K562 (cell line): ENCODE results near the gene UBE2E3. TPM values are rescaled to one million over a fixed set of nuclear protein-coding genes. Genes with fewer than 3 reads are reported as not detected.

Source experiments
- ATAC-seq: fragments of 200-7000 bp; cut with Tn5 transposase; 3 replicates; pipeline ENCODE4 v1.9.1; 2020; ENCODE audit warnings: moderate library complexity
- BruUV-seq: library from RNA; stranded (reverse); fragments of 400-500 nt; replicated peaks from 2 replicates; lab custom pipeline; 2021; lab: Mats Ljungman, UMichigan
- CTCF ChIA-PET: fragments of 300-600 bp; formaldehyde crosslinking; extraction: SDS; loops from one replicate; lab custom pipeline; 2021; ENCODE audit warnings: low intra/inter-chr PET ratio; lab: Yijun Ruan, JAX
- POLR2A ChIA-PET: fragments of 300-600, 350-650 bp; sonication (Branson Sonifier 250); formaldehyde crosslinking; extraction: SDS; loops from one replicate; lab custom pipeline; 2021; ENCODE audit warnings: antibody characterized with exemption, inconsistent platforms; lab: Yijun Ruan, JAX
- DNase-seq, 4 experiments: peaks; one replicate each; pipeline versions ENCODE4 v3.0.0 to v3.0.0-alpha.2; 2011 to 2018; ENCODE audit warnings: low spot score in 3 of 4, mixed read lengths in 3 of 4; ENCODE audit errors: extremely low read depth in 1 of 4
- FAIRE-seq: peaks from 2 replicates; lab custom pipeline; 2011; peaks lifted over from hg19 to GRCh38; lab: Jason Lieb, UNC
- H2AFZ ChIP-seq: 2 replicates; pipeline ENCODE4 v1.6.0; 2011; ENCODE audit warnings: low read depth, low read length, control low read depth, inconsistent platforms
- H3K27ac ChIP-seq: fragments of 200-600 bp; 3 replicates; pipeline ENCODE4 v1.8.0; 2011; ENCODE audit warnings: low read depth, mild to moderate bottlenecking, control low read depth, inconsistent platforms, low read length, moderate library complexity, mixed read lengths; ENCODE audit errors: extremely low read depth
- H3K27me3 ChIP-seq, 2 experiments: fragments of 300-600 bp in 1 of 2; 2 replicates in 1 of 2; 3 replicates in 1 of 2; pipeline versions ENCODE4 v1.6.0 to v1.8.0; 2011; ENCODE audit warnings: inconsistent platforms in 2 of 2, low read length in 2 of 2, mild to moderate bottlenecking in 1 of 2, mixed read lengths in 1 of 2, moderate library complexity in 1 of 2; ENCODE audit not compliant: control insufficient read depth in 2 of 2, insufficient read depth in 2 of 2
- H3K36me3 ChIP-seq: fragments of 300-600 bp; 3 replicates; pipeline ENCODE4 v1.8.0; 2011; ENCODE audit warnings: mild to moderate bottlenecking, low read length, inconsistent platforms; ENCODE audit not compliant: control insufficient read depth, insufficient read depth
- H3K4me1 ChIP-seq, 2 experiments: fragments of 200-600 bp in 1 of 2; replicated peaks in 1 of 2; 2 replicates in 1 of 2; 3 replicates in 1 of 2; pipeline versions ENCODE4 v1.5.1 to v1.8.0; 2011; ENCODE audit warnings: inconsistent platforms in 2 of 2, low read length in 2 of 2, mild to moderate bottlenecking in 1 of 2, mixed read lengths in 1 of 2, moderate library complexity in 1 of 2; ENCODE audit not compliant: control insufficient read depth in 2 of 2, insufficient read depth in 2 of 2
- H3K4me2 ChIP-seq: 2 replicates; pipeline ENCODE4 v1.6.1; 2011; ENCODE audit warnings: low read length, control low read depth, inconsistent platforms, mixed read lengths; ENCODE audit not compliant: insufficient read depth
- H3K4me3 ChIP-seq: fragments of 200-600 bp; sonication (generic), shearing (Covaris generic); 2 replicates; pipeline ENCODE4 v1.5.1; 2016; ENCODE audit warnings: control low read depth, inconsistent platforms
- H3K79me2 ChIP-seq: fragments of 200-600 bp; 3 replicates; pipeline ENCODE4 v1.8.0; 2011; ENCODE audit warnings: low read length, inconsistent platforms; ENCODE audit not compliant: control insufficient read depth, insufficient read depth
- H3K9ac ChIP-seq, 2 experiments: 2 replicates each; pipeline versions ENCODE4 v1.6.0 to v1.6.1; 2011; ENCODE audit warnings: low read depth in 2 of 2, low read length in 2 of 2, control low read depth in 1 of 2, inconsistent platforms in 1 of 2, mild to moderate bottlenecking in 1 of 2, mixed read lengths in 1 of 2; ENCODE audit not compliant: insufficient read depth in 1 of 2
- H3K9me1 ChIP-seq: one replicate; pipeline ENCODE4 v1.6.0; 2011; ENCODE audit warnings: inconsistent platforms, mild to moderate bottlenecking, low read length, moderate library complexity; ENCODE audit not compliant: control insufficient read depth, insufficient read depth
- H3K9me3 ChIP-seq: replicated peaks from 2 replicates; pipeline ENCODE4 v1.5.1; 2011; ENCODE audit warnings: low read depth, low read length, inconsistent platforms; ENCODE audit not compliant: control insufficient read depth, insufficient read depth
- H4K20me1 ChIP-seq: replicated peaks from 2 replicates; pipeline ENCODE4 v1.6.1; 2011; ENCODE audit warnings: low read length, inconsistent platforms, mixed read lengths; ENCODE audit not compliant: control insufficient read depth, insufficient read depth
- BMI1 ChIP-seq: fragments of 150-350 bp; IDR thresholded peaks from 2 replicates; pipeline ENCODE4 v1.6.1; 2014; ENCODE audit warnings: low read length
- ILF3 ChIP-seq: fragments of 450-650 bp; IDR thresholded peaks from 2 replicates; pipeline ENCODE4 v1.6.1; 2018; ENCODE audit warnings: antibody characterized with exemption, mild to moderate bottlenecking, moderate library complexity, borderline replicate concordance
- KLF16 ChIP-seq: IDR thresholded peaks from 2 replicates; pipeline ENCODE4 v1.6.1; 2016; ENCODE audit warnings: antibody characterized with exemption
- NR3C1 ChIP-seq: sonication (generic); formaldehyde crosslinking; IDR thresholded peaks from 2 replicates; pipeline ENCODE4 v1.8.1; 2022; ENCODE audit warnings: missing genetic modification reagents
- PCBP2 ChIP-seq: fragments of 200-400 bp; formaldehyde crosslinking; IDR thresholded peaks from 2 replicates; pipeline ENCODE4 v1.6.1; 2018; ENCODE audit warnings: low read length, low read depth, mild to moderate bottlenecking, moderate library complexity; ENCODE audit not compliant: poor library complexity, severe bottlenecking
- RBM14 ChIP-seq: fragments of 200-400 bp; formaldehyde crosslinking; IDR thresholded peaks from 2 replicates; pipeline ENCODE4 v1.6.1; 2018; ENCODE audit warnings: low read depth, mild to moderate bottlenecking, low read length, moderate library complexity, borderline replicate concordance; ENCODE audit not compliant: insufficient read depth
- STAT5A ChIP-seq: IDR thresholded peaks from 2 replicates; pipeline ENCODE4 v1.6.1; 2012; ENCODE audit warnings: low read length, inconsistent platforms, borderline replicate concordance
- ZNF124 ChIP-seq: sonication (generic); formaldehyde crosslinking; IDR thresholded peaks from 2 replicates; pipeline ENCODE4 v1.8.1; 2022; ENCODE audit warnings: missing genetic modification reagents
- ZNF212 ChIP-seq: fragments of 450-650 bp; formaldehyde crosslinking; IDR thresholded peaks from 2 replicates; pipeline ENCODE4 v1.4.0; 2020; ENCODE audit warnings: mild to moderate bottlenecking
- ZNF41 ChIP-seq: fragments of 250-450 bp; sonication (Bioruptor Pico); conservative IDR thresholded peaks from 2 replicates; pipeline ENCODE4 v1.4.0; 2020; ENCODE audit warnings: mild to moderate bottlenecking
- WGBS: fragments of 100-300 bp; shearing (Covaris generic); methylation state at CpG from one replicate; pipeline ENCODE4 v1.1.6; 2016; ENCODE audit warnings: low coverage, mixed read lengths; ENCODE audit not compliant: insufficient coverage; ENCODE audit errors: missing lambda C conversion rate; 5-methylcytosine and 5-hydroxymethylcytosine counted together
- in situ Hi-C: fragments of 300-500 bp; cut with MboI; formaldehyde crosslinking; loops from 4 replicates; pipeline ENCODE4 v1.15.0; 2018; ENCODE audit warnings: inconsistent platforms, mixed read lengths
- intact Hi-C: fragments of 100-400 bp; cut with micrococcal nuclease; formaldehyde crosslinking; loops from 2 replicates; pipeline ENCODE4 v1.14.2; 2022
- polyA plus RNA-seq, 8 experiments: library from polyadenylated mRNA; depleted of rRNA in 4 of 8; stranded (reverse) in 5 of 8; unstranded in 3 of 8; fragments of >200 nt; fragmentation: Nextera tagmentation in 2 of 8; fragmentation: Illumina TruSeq in 1 of 8; extraction: Ambion mirVana in 2 of 8; extraction: Trizol in 1 of 8; gene quantifications; 2 replicates each; pipeline versions ENCODE4 v1.2.1 to v1.2.3, GENCODE V29; 2011 to 2014; ENCODE audit warnings: inconsistent platforms in 1 of 8, missing spikeins in 1 of 8
- total RNA-seq, 7 experiments: library from RNA; depleted of rRNA in 6 of 7; stranded (reverse); fragments of >200 nt in 6 of 7; fragmentation: Illumina TruSeq in 2 of 7; extraction: Trizol in 2 of 7; gene quantifications; 2 replicates each; pipeline versions ENCODE4 v1.2.1 to v1.2.3, GENCODE V29; 2011 to 2021; ENCODE audit warnings: low replicate concordance in 1 of 7
- TF ChIP-seq, protein P1 (sequence below): fragments of 250-450 bp; sonication (Bioruptor Pico); IDR thresholded peaks from 2 replicates; pipeline ENCODE4 v1.5.0; 2020; ENCODE audit warnings: mild to moderate bottlenecking, borderline replicate concordance
- TF ChIP-seq, protein P2 (sequence below): fragments of 250-450 bp; sonication (Bioruptor Pico); IDR thresholded peaks from 2 replicates; pipeline ENCODE4 v1.4.0; 2020; ENCODE audit warnings: mild to moderate bottlenecking, moderate library complexity
- TF ChIP-seq, protein P3 (sequence below): fragments of 250-450 bp; sonication (Bioruptor Pico); IDR thresholded peaks from 2 replicates; pipeline ENCODE4 v1.9.0; 2021; ENCODE audit warnings: mild to moderate bottlenecking

The UBE2E3 gene
- total and polyA plus RNA-seq, 9 of the 15 experiments (the other 6 are each of a cell fraction or from before 2014, with no cell fraction given), result 58.2 to 173 (median 78.0) TPM

- ATAC-seq (no peak), FAIRE-seq (no peak), DNase-seq (no peak)
- no peak overlapping the region for H2AFZ ChIP-seq
- CTCF ChIA-PET, result no interaction called here
- no peaks in the 10 kb centered on the region for H3K27me3 ChIP-seq
- TF ChIP-seq KLF16 (no peak), BMI1 (no peak), NR3C1 (CRISPR knock-in tag) (no peak), PCBP2 (no peak)
- BruUV-seq, result no TSS peak
- POLR2A ChIA-PET, result no interaction called here
- no peaks in the 10 kb centered on the region for H3K9me1 ChIP-seq
- no peaks in the 10 kb centered on the region for H3K9me3 ChIP-seq
- H4K20me1 ChIP-seq, result no peaks in the 10 kb centered on the region
- WGBS, result 66% methylated on average over 2 of the region's 2 CpGs
- no peak overlapping the region for H3K4me2 ChIP-seq
- no peak overlapping the region for H3K4me3 ChIP-seq
- in situ Hi-C loops (loop anchor here (25.0 kb wide), 1 partner anchor 962 kb away; no protein-coding TSS in a partner anchor), intact Hi-C loops (loop anchor here (10.0 kb wide), 1 partner anchor 1570 kb away; no protein-coding TSS in a partner anchor)
- no peak overlapping the region for H3K9ac ChIP-seq
- H3K27ac ChIP-seq, result no peak overlapping the region
- peaks cover 0 to 15% of the 10 kb centered on the region in 2 experiments; a peak in 3 of 5 replicates for H3K4me1 ChIP-seq
- H3K79me2 ChIP-seq, result no peaks in the 10 kb centered on the region
- no peaks in the 10 kb centered on the region for H3K36me3 ChIP-seq
Observed at GRCh38 chr2:181074457-181074856, 94.1 kb downstream of the UBE2E3 start.

GRCh38 chr2:181076658-181077057, 96.3 kb downstream of the UBE2E3 start:
- ATAC-seq, result no peak
- Histone ChIP-seq H3K27me3 (no peaks in the 10 kb centered on the region), H3K27ac (no peak overlapping the region), H3K9ac (no peak overlapping the region), H3K9me1 (no peaks in the 10 kb centered on the region), H3K79me2 (no peaks in the 10 kb centered on the region), H3K4me2 (no peak overlapping the region), H3K9me3 (no peaks in the 10 kb centered on the region), H2AFZ (no peak overlapping the region), H3K4me3 (no peak overlapping the region), H3K4me1 (no peaks in the 10 kb centered on the region), H4K20me1 (no peaks in the 10 kb centered on the region), H3K36me3 (no peaks in the 10 kb centered on the region)
- CTCF ChIA-PET, result interaction anchor here (0.7 to 1.0 kb wide), 2 partner anchors 67 to 390 kb away, joined by 3 to 4 read pairs; no protein-coding TSS in a partner anchor
- peak; percentile 55 for FAIRE-seq
- in situ Hi-C loops, result no loop called here
- intact Hi-C loops, result loop anchor here (1.0 to 10.0 kb wide), 3 partner anchors 390 to 1568 kb away; no protein-coding TSS in a partner anchor
- no TSS peak for BruUV-seq
- POLR2A ChIA-PET, result no interaction called here
- DNase-seq, result no peak
- WGBS, result 0% methylated on average over 1 of the region's 1 CpG
- TF ChIP-seq STAT5A (no peak), ZNF124 (CRISPR knock-in tag) (no peak), ILF3 (no peak), ZNF41 (no peak), ZNF212 (CRISPR knock-in tag) (no peak), RBM14 (no peak)
- TF ChIP-seq, protein P1, sequence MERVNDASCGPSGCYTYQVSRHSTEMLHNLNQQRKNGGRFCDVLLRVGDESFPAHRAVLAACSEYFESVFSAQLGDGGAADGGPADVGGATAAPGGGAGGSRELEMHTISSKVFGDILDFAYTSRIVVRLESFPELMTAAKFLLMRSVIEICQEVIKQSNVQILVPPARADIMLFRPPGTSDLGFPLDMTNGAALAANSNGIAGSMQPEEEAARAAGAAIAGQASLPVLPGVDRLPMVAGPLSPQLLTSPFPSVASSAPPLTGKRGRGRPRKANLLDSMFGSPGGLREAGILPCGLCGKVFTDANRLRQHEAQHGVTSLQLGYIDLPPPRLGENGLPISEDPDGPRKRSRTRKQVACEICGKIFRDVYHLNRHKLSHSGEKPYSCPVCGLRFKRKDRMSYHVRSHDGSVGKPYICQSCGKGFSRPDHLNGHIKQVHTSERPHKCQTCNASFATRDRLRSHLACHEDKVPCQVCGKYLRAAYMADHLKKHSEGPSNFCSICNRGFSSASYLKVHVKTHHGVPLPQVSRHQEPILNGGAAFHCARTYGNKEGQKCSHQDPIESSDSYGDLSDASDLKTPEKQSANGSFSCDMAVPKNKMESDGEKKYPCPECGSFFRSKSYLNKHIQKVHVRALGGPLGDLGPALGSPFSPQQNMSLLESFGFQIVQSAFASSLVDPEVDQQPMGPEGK (CRISPR knock-in tag), result no peak
- TF ChIP-seq, protein P2, sequence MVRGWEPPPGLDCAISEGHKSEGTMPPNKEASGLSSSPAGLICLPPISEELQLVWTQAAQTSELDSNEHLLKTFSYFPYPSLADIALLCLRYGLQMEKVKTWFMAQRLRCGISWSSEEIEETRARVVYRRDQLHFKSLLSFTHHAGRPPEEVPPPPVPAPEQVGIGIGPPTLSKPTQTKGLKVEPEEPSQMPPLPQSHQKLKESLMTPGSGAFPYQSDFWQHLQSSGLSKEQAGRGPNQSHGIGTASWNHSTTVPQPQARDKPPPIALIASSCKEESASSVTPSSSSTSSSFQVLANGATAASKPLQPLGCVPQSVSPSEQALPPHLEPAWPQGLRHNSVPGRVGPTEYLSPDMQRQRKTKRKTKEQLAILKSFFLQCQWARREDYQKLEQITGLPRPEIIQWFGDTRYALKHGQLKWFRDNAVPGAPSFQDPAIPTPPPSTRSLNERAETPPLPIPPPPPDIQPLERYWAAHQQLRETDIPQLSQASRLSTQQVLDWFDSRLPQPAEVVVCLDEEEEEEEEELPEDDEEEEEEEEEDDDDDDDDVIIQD (CRISPR knock-in tag), result no peak
- TF ChIP-seq, protein P3, sequence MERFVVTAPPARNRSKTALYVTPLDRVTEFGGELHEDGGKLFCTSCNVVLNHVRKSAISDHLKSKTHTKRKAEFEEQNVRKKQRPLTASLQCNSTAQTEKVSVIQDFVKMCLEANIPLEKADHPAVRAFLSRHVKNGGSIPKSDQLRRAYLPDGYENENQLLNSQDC, result no peak
